ENCODE measurements around the gene MRPL18.
"Not testable (repeated sequence)": the region's sequence is repeated elsewhere in the genome, so short reads cannot be mapped to it uniquely, and the experiment has no call there.

Gene MRPL18

GRCh38 chr6:159817951-159818739, 27.9 kb downstream of the MRPL18 start:
- peak; percentile 19 to 27 for DNase-seq

GRCh38 chr6:159819098-159819497, 28.8 kb downstream of the MRPL18 start:
- DNase-seq: no peak

GRCh38 chr6:159819932-159820640, 29.8 kb downstream of the MRPL18 start:
- peak in 1 of 2 donors; percentile 6 for DNase-seq

GRCh38 chr6:159821122-159821521, 30.9 kb downstream of the MRPL18 start:
- no peak for DNase-seq

- DNase-seq: no peak
Observed at GRCh38 chr6:159821726-159822125, 31.5 kb downstream of the MRPL18 start.

- no peak for DNase-seq
Observed at GRCh38 chr6:159823953-159824352, 33.7 kb downstream of the MRPL18 start.

GRCh38 chr6:159824690-159825089, 34.4 kb downstream of the MRPL18 start:
- not testable (repeated sequence) for DNase-seq

GRCh38 chr6:159826004-159826403, 35.7 kb downstream of the MRPL18 start:
- no peak for DNase-seq

- no peak for DNase-seq
Observed at GRCh38 chr6:159826968-159827647, 36.8 kb downstream of the MRPL18 start.

- no peak for DNase-seq
Observed at GRCh38 chr6:159828074-159828473, 37.8 kb downstream of the MRPL18 start.

- peak; percentile 3 to 23 for DNase-seq
Observed at GRCh38 chr6:159829526-159829925, 39.3 kb downstream of the MRPL18 start.

- DNase-seq: no peak
Observed at GRCh38 chr6:159830501-159831372, 40.5 kb downstream of the MRPL18 start.

GRCh38 chr6:159831373-159831679, 41.1 kb downstream of the MRPL18 start:
- DNase-seq: no peak

GRCh38 chr6:159832946-159833345, 42.7 kb downstream of the MRPL18 start:
- DNase-seq: no peak

GRCh38 chr6:159833556-159833955, 43.3 kb downstream of the MRPL18 start:
- no peak for DNase-seq

GRCh38 chr6:159833997-159834603, 43.8 kb downstream of the MRPL18 start:
- no peak for DNase-seq

GRCh38 chr6:159836718-159837490, 46.6 kb downstream of the MRPL18 start:
- DNase-seq: no peak

- DNase-seq: no peak
Observed at GRCh38 chr6:159837511-159837910, 47.2 kb downstream of the MRPL18 start.

- DNase-seq: no peak
Observed at GRCh38 chr6:159838020-159838744, 47.9 kb downstream of the MRPL18 start.

- DNase-seq: no peak
Observed at GRCh38 chr6:159842035-159842434, 51.8 kb downstream of the MRPL18 start.
